Neural cell (in vitro differentiated cells): ENCODE results near the gene AFF3.

ENCODE experiments used
- CTCF ChIP-seq: fragments of 450-650 bp; IDR thresholded peaks from 2 replicates; pipeline ENCODE4 v1.5.1; 2014; ENCODE audit warnings: antibody characterized with exemption, mild to moderate bottlenecking, moderate library complexity; ENCODE audit not compliant: poor library complexity, severe bottlenecking
- EZH2 ChIP-seq: fragments of 200-600, 300-800 bp; shearing (Covaris generic), sonication (generic); IDR thresholded peaks from 2 replicates; pipeline ENCODE4 v1.6.1; 2014; ENCODE audit warnings: antibody characterized with exemption, low read length, borderline replicate concordance, mild to moderate bottlenecking; ENCODE audit not compliant: insufficient read depth, poor library complexity, severe bottlenecking

GRCh38 chr2:99960790-99961189 lies 181.6 kb downstream of the AFF3 start:
- TF ChIP-seq CTCF, result no peak
- TF ChIP-seq EZH2, result no peak
